SH-SY5Y (cell line): ENCODE measurements around the gene WDHD1.

ENCODE experiments used
- GATA2 ChIP-seq: IDR thresholded peaks from 2 replicates; pipeline ENCODE4 v1.6.1; 2011; ENCODE audit warnings: mild to moderate bottlenecking, low read depth, low read length
- GATA3 ChIP-seq: IDR thresholded peaks from 2 replicates; pipeline ENCODE4 v1.6.1; 2011; ENCODE audit warnings: low read depth, mild to moderate bottlenecking, low read length, moderate library complexity

WDHD1 gene

DNA sequence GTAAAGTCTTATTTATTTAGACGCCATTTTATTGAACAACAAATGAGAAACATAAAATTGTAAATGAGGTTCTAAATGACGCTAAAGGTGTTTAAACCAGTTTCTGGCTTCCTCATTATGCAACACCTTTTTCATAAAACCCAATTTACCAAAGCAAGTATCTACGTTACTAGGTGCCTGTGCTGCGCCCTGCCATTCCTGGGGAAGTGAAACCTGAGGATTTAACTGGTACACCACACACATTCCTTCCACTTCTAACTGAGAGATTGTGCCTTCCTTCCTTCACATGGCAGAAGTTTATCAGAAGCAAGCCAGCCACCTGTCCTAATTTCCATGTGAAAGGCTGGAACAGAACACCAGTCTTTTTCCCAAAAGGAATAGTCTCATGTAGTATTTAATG, 84.0 kb downstream of the WDHD1 start:
- TF ChIP-seq GATA3 (no peak), GATA2 (no peak)

DNA sequence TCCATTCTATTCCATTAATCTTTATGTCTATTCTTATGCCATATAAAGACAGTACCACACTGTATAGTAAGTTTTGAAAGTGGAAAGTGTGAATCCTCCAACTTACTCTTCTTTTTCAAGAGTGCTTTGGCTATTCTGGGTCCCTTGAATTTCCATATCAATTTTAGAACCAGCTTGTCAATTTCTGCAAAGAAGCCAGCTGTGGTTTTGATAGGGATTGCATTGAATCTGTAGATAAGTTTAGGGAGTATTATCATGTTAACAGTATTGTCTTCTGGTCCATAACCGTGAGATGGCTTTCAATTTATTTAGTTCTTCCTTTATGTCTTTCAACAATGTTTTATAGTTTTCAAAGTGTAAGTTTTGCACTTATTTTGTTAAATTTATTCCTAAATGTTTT, 90.1 kb downstream of the WDHD1 start:
- TF ChIP-seq GATA3 = no peak
- no peak for TF ChIP-seq GATA2

DNA sequence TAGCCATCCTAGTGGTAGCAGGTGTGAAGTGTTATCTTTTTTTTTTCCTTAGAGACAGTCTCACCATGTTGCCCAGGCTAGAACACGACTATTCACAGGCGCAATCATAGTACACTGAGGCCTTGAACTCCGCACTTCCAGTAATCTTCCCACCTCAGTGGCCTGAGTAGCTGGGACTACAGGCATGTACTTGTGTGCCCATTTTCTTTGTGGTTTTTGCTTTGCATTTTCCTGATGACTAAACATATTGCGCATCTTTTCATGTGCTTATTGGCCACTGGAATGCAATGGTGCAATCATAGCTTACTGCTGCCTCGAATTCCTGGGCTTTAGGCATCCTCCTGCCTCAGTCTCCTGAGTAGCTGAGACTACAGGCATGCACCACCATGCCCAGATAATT, 90.9 kb downstream of the WDHD1 start:
- no peak for TF ChIP-seq GATA2
- TF ChIP-seq GATA3 = no peak

DNA sequence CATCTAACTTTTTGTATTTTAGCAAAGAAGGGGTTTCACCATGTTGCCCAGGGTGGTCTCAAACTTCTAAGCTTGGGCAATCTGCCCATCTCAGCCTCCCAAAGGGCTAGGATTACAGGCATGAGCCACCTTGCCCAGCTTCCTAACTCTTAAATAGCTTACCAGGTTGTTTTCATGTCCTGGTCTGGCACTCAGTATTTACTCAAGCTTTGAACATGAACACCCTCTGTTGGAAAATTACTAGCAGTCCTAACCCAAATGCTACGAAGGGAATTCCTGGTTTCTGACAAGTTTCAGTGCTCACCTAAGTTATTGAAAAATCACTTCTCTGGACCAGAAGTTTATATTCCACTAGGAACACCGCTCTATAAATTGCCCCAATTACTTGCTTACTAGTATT, 91.8 kb downstream of the WDHD1 start:
- TF ChIP-seq GATA2 (no peak), GATA3 (no peak)

- no peak for TF ChIP-seq GATA2
- TF ChIP-seq GATA3 = no peak
These were observed 93.9 kb downstream of the WDHD1 start for GRCh38 chr14:54933006-54933405.

- peak; percentile 69 for TF ChIP-seq GATA2
- peak; percentile 59 for TF ChIP-seq GATA3
These were observed 95.1 kb downstream of the WDHD1 start for GRCh38 chr14:54931598-54932340.

- TF ChIP-seq GATA2 = no peak
- no peak for TF ChIP-seq GATA3
These were observed 95.8 kb downstream of the WDHD1 start for GRCh38 chr14:54931101-54931500.

DNA sequence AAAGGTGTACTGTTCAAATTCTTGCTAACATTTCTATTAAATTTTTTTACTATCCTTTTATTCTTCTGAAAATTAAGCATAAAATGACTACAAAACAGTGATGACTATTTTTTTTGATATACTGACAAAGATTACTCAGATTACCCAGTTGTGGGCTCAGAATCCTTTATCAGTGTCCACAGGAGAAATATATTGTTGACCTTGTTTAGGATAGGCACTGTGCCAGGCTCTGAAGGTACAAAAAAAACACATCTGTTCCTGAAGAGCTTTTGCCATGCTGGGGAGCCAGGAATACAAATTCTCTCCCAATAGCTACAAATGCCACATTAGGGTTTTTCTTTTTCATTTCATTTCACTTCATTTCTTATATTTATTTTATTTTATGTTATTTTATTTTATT, 97.3 kb downstream of the WDHD1 start:
- peak; percentile 30; the same call in 1 of the 2 replicates for TF ChIP-seq GATA3
- TF ChIP-seq GATA2 = peak; percentile 70

DNA sequence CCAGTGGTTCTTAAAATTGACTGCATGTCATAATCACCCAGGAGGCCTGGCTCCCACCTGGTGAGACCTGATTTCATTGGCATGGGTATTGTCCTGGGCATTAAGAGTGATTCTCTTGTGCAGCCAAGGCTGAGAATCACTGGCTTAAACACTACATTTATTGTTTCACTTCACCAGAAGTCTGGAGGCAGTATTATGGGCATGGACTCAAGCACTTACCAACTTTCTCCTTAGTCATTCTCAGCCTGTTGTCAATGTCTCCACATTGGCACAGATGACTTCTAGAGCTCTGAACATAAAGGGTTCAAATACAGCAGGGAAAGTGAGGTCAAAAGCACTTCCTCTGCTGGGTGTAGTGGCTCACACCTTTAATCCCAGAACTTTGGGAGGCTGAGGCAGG, 98.7 kb downstream of the WDHD1 start:
- no peak for TF ChIP-seq GATA2
- TF ChIP-seq GATA3 = no peak

GRCh38 chr14:54927551-54927950, 99.3 kb downstream of the WDHD1 start:
- TF ChIP-seq GATA2 (no peak), GATA3 (no peak)

DNA sequence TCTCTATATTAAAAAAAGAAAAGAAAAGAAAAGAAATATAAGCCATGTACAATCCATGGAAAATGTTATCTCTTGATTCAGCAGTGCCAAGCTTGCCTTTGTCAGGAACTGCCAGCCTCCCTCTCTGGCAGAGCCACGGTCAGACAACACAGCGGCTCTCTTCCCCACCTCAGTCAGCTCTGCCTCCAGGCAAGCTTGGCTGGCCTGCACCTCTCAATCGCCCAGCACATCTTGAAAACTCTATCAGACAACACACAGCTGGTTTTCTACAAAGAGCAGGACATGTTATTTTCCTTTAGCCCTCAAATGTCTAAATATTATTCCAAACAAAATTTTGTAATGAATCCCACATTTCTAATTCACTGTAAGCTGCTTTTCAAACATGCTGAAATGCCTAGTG, 104.3 kb downstream of the WDHD1 start:
- peak; percentile 99 for TF ChIP-seq GATA2
- TF ChIP-seq GATA3 = peak; percentile 97

GRCh38 chr14:54920052-54920451, 106.8 kb downstream of the WDHD1 start:
- no peak for TF ChIP-seq GATA2
- no peak for TF ChIP-seq GATA3

- no peak for TF ChIP-seq GATA3
- no peak for TF ChIP-seq GATA2
These were observed 107.6 kb downstream of the WDHD1 start for GRCh38 chr14:54919330-54919729.

GRCh38 chr14:54918427-54918826, 108.5 kb downstream of the WDHD1 start:
- no peak for TF ChIP-seq GATA2
- TF ChIP-seq GATA3 = no peak

DNA sequence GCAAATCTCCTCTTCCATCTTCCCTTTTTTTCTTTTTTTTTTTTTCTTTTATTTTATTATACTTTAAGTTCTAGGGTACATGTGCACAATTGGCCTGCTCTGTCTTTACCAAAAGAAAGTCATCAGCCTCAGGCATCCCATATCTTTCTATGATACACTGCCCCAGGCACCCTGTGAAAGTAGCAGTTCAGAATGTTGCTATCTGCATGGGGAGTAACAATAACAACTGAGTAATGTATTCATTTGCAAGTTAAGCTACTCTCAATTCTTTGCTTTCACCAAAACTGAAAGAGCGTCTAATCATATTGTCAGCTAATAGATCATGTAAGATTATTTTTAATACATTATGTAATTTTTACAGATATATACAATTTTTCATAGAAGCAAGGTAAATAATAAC, 110.8 kb downstream of the WDHD1 start:
- TF ChIP-seq GATA3 (no peak), GATA2 (no peak)

GRCh38 chr14:54909817-54910558, 116.9 kb downstream of the WDHD1 start:
- TF ChIP-seq GATA3 = no peak
- no peak for TF ChIP-seq GATA2
